Measurements from ENCODE around the gene XKR8. TPM values are rescaled to one million over a fixed set of nuclear protein-coding genes. Genes with fewer than 3 reads are reported as not detected.
A peak's percentile ranks its signal among the peaks of the same experiment; 100 is the strongest.

XKR8 gene
- total and polyA plus RNA-seq, 3 experiments from 2014 or later = 7.3 to 23.3 (median 8.9) TPM

DNA sequence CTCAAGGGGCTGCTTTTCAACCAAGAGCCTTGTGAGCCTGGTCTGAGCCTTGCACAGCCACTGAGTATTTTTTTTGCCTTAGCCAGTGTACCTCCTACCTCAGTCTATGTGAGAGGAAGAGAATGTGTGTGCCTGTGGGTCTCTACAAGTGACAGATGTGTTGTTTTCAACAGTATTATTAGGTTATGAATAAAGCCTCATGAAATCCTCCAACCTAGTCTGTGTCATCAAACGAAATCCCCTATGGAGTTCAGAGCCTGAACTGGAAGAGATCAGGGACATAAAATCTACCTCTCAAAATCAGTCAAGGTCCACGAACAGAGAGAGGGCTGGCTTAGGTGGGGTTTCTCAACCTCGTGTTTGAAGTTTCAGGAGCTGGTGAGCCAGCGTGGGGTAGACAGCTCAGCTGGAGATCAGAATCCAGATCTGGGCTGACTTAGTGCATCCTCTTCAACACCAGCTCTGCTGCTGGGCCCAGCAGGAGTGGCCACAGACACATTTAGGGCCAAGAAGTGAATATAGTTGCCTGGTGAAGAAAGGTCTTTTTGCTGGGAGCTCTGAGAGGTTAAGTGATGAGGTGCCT lies 8.2 kb downstream of the XKR8 start:
- Mint-ChIP-seq H3K4me1 (peaks cover 10 to 24% (median 20%) of the 10 kb centered on the region in 3 donors), H3K9me3 (no peaks in the 10 kb centered on the region), H3K4me3 (peak overlapping the region in 1 of 7 donors; percentile 65), H3K27ac (peak overlapping the region in 7 of 8 donors; percentile 32 to 83 (median 52)), H3K27me3 (no peaks in the 10 kb centered on the region), H3K36me3 (peaks cover 0 to 80% (median 13%) of the 10 kb centered on the region in 3 donors)
- no peak for DNase-seq
- no peaks in the 10 kb centered on the region for H3K9me3 ChIP-seq (ENCODE audit: low read length)
- H3K27me3 ChIP-seq (ENCODE audit: insufficient read depth, low read length, poor library complexity, severe bottlenecking) = no peaks in the 10 kb centered on the region
- no peak overlapping the region for H3K27ac ChIP-seq (ENCODE audit: low read depth, low read length)
- H3K4me1 ChIP-seq (ENCODE audit: insufficient read depth, low read length) = peaks cover 5% of the 10 kb centered on the region
- POLR2A ChIA-PET = no interaction called here
- CTCF ChIA-PET = no interaction called here
- no peak overlapping the region for H3K4me3 ChIP-seq (ENCODE audit: low read length)
- H3K36me3 ChIP-seq (ENCODE audit: insufficient read depth, low read length) = peaks cover 5% of the 10 kb centered on the region

DNA sequence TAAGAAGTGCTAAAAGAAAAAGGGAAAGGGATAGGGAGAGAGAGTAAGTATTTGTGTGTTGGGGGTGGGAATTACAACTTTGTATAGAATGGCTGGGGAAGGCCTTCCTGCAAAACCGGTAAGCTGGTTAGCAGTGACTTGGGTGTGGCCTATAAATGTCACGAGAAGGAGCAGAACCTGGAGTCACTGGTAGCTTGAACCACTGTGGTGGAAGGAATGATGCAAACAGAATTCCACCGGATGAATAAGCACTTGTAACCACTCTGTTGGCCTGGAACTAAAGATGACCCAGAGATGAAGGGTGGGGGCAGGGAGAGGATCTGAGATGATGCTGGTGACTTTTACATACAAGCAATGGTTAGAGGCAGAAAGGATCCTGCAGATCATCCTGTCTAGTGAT lies 8.9 kb downstream of the XKR8 start:
- no peak overlapping the region for H3K4me3 Mint-ChIP-seq
- ChIA-PET CTCF (no interaction called here), POLR2A (interaction anchor here (1.6 kb wide), 1 partner anchor 9 kb away, joined by 4 read pairs; the partner anchor contains the start of gene XKR8)
- Histone ChIP-seq H3K4me1 (ENCODE audit: insufficient read depth, low read length) (peaks cover 5% of the 10 kb centered on the region), H3K9me3 (ENCODE audit: low read length) (no peaks in the 10 kb centered on the region), H3K4me3 (ENCODE audit: low read length) (no peak overlapping the region), H3K27me3 (ENCODE audit: insufficient read depth, low read length, poor library complexity, severe bottlenecking) (no peaks in the 10 kb centered on the region), H3K27ac (ENCODE audit: low read depth, low read length) (no peak overlapping the region), H3K36me3 (ENCODE audit: insufficient read depth, low read length) (peaks cover 5% of the 10 kb centered on the region)
- peaks cover 0 to 81% (median 13%) of the 10 kb centered on the region in 3 donors for H3K36me3 Mint-ChIP-seq
- peaks cover 9 to 31% (median 20%) of the 10 kb centered on the region in 3 donors for H3K4me1 Mint-ChIP-seq
- no peaks in the 10 kb centered on the region for H3K27me3 Mint-ChIP-seq
- H3K27ac Mint-ChIP-seq = peak overlapping the region in 5 of 8 donors; percentile 32 to 83 (median 66)
- DNase-seq = no peak
- no peaks in the 10 kb centered on the region for H3K9me3 Mint-ChIP-seq

DNA sequence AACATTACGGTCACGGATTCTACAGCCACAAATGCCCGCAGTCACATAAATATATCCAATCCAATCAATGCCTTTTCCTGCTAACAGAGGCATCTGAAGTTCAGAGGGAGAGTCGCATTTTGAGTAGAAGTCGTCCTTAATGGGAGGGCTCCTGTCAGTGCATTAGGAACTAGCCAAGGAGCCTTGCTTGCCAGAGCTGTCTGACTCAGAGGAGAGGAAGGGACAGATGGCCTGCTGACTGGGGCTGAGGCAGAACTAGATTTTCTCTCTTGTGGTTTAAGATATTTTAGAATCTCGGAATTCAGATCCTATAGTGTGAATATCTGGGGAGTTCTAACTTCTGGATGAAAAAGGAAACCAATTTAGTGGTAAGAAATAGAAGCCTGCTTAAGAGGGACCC lies 10.6 kb downstream of the XKR8 start:
- Histone ChIP-seq H3K9me3 (ENCODE audit: low read length) (no peaks in the 10 kb centered on the region), H3K36me3 (ENCODE audit: insufficient read depth, low read length) (no peaks in the 10 kb centered on the region), H3K4me3 (ENCODE audit: low read length) (no peak overlapping the region), H3K27me3 (ENCODE audit: insufficient read depth, low read length, poor library complexity, severe bottlenecking) (no peaks in the 10 kb centered on the region), H3K27ac (ENCODE audit: low read depth, low read length) (no peak overlapping the region), H3K4me1 (ENCODE audit: insufficient read depth, low read length) (peaks cover 5% of the 10 kb centered on the region)
- Mint-ChIP-seq H3K9me3 (no peaks in the 10 kb centered on the region), H3K27me3 (no peaks in the 10 kb centered on the region), H3K4me3 (no peak overlapping the region), H3K27ac (peak overlapping the region in 6 of 8 donors; percentile 26 to 78 (median 48)), H3K36me3 (peaks cover 0 to 77% (median 7%) of the 10 kb centered on the region in 3 donors), H3K4me1 (peaks cover 9 to 33% (median 21%) of the 10 kb centered on the region in 3 donors)
- DNase-seq = no peak
- CTCF ChIA-PET = no interaction called here
- POLR2A ChIA-PET = no interaction called here

DNA sequence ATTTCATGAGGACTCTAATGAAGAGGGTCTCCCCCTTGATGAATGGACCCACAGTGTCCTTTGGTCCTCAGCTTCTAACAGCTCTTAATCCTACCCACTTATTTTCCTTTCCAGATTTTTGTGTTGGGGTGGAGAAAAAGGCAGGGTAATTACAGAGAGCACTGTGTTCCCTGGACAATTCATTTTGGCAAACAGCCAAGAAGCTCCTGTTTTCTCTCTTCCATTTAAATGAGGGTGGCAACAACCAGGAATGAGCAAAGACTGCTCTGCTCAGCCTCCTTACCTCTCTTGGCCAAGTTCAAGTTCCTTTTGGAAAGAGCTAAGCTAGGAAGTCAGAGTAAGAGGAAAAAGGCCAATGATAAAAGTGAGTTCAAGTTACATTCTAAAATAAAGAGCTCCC lies 11.9 kb downstream of the XKR8 start:
- peak overlapping the region in 2 of 8 donors; percentile 54 to 81 for H3K27ac Mint-ChIP-seq
- Histone ChIP-seq H3K9me3 (ENCODE audit: low read length) (no peaks in the 10 kb centered on the region), H3K27ac (ENCODE audit: low read depth, low read length) (no peak overlapping the region), H3K27me3 (ENCODE audit: insufficient read depth, low read length, poor library complexity, severe bottlenecking) (no peaks in the 10 kb centered on the region), H3K4me3 (ENCODE audit: low read length) (no peak overlapping the region), H3K36me3 (ENCODE audit: insufficient read depth, low read length) (no peaks in the 10 kb centered on the region), H3K4me1 (ENCODE audit: insufficient read depth, low read length) (peaks cover 5% of the 10 kb centered on the region)
- H3K4me1 Mint-ChIP-seq = peaks cover 9 to 33% (median 21%) of the 10 kb centered on the region in 3 donors
- ChIA-PET CTCF (interaction anchor here (1.0 to 1.3 kb wide), 3 partner anchors 9 to 114 kb away, joined by 3 to 5 read pairs (median 4); no protein-coding TSS in a partner anchor), POLR2A (interaction anchor here (0.8 kb wide), 1 partner anchor 10 kb away, joined by 3 read pairs; no protein-coding TSS in a partner anchor)
- H3K9me3 Mint-ChIP-seq = no peaks in the 10 kb centered on the region
- DNase-seq = no peak
- H3K36me3 Mint-ChIP-seq = peaks cover 0 to 69% (median 5%) of the 10 kb centered on the region in 3 donors
- no peak overlapping the region for H3K4me3 Mint-ChIP-seq
- H3K27me3 Mint-ChIP-seq = no peaks in the 10 kb centered on the region

DNA sequence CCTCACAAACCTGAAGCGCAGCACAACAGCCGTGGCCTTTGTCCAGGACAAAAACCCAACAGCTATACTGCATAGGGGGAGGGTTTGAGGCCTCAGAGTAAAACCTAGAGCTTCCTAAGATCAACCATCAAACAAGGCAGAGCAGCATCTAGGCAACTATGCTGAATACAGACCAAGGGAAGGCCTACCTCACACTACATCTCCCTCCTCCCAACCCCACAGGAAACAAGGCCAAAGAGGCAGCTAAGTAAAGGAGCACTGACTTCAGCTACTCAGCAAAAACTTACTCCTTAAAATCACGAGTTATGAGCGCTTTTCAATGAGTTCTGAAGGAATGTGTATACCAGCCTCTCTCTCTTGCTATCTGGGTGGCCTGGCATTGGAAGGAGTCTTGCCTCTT lies 12.4 kb downstream of the XKR8 start:
- no peak overlapping the region for H3K4me3 Mint-ChIP-seq
- H3K4me1 Mint-ChIP-seq = peaks cover 9 to 33% (median 21%) of the 10 kb centered on the region in 3 donors
- Histone ChIP-seq H3K4me1 (ENCODE audit: insufficient read depth, low read length) (peaks cover 5% of the 10 kb centered on the region), H3K9me3 (ENCODE audit: low read length) (no peaks in the 10 kb centered on the region), H3K27me3 (ENCODE audit: insufficient read depth, low read length, poor library complexity, severe bottlenecking) (no peaks in the 10 kb centered on the region), H3K36me3 (ENCODE audit: insufficient read depth, low read length) (no peaks in the 10 kb centered on the region), H3K27ac (ENCODE audit: low read depth, low read length) (no peak overlapping the region), H3K4me3 (ENCODE audit: low read length) (no peak overlapping the region)
- no peaks in the 10 kb centered on the region for H3K9me3 Mint-ChIP-seq
- peak overlapping the region in 3 of 8 donors; percentile 17 to 96 (median 54) for H3K27ac Mint-ChIP-seq
- no peak for DNase-seq
- POLR2A ChIA-PET = interaction anchor here (0.8 kb wide), 1 partner anchor 11 kb away, joined by 3 read pairs; no protein-coding TSS in a partner anchor
- H3K36me3 Mint-ChIP-seq = peaks cover 0 to 68% (median 7%) of the 10 kb centered on the region in 3 donors
- no peaks in the 10 kb centered on the region for H3K27me3 Mint-ChIP-seq
- CTCF ChIA-PET = interaction anchor here (1.1 to 1.3 kb wide), 2 partner anchors 10 to 115 kb away, joined by 3 to 4 read pairs; no protein-coding TSS in a partner anchor

DNA sequence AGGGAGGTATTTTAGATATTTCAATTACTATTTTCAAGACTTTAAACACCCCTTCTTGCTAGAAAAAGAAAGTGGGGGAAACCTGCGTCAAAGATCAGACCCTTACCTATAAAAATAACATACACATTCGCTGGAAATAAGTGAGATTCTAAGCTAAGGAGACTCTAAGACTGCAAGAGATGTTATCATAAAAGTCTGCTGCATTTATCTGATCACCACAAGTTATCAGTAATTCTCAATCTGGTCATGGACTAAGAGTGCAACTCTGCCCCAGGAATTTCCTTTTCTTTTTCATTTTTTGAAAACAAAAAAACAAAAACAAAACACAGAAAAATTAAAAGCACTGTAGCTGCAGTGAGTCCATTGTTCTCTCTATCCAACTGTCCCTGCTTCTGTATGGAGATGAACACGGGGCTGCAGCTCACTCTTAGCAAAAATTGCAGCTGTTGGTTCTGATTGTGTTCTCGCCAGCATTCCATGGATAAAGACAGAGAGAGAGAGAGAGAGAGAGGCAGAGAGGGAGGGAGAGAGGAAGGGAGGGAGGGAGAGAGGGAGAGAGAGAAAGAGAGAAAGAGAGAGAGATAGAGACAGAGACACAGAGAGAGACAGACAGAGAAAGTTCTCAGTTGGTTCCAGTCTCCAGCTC lies 14.1 kb downstream of the XKR8 start:
- Mint-ChIP-seq H3K4me3 (no peak overlapping the region), H3K4me1 (peaks cover 6 to 25% (median 14%) of the 10 kb centered on the region in 3 donors), H3K27ac (peak overlapping the region in 4 of 8 donors; percentile 8 to 60 (median 34)), H3K9me3 (no peaks in the 10 kb centered on the region), H3K27me3 (no peaks in the 10 kb centered on the region), H3K36me3 (peaks cover 0 to 60% (median 5%) of the 10 kb centered on the region in 3 donors)
- peaks cover 5% of the 10 kb centered on the region for H3K4me1 ChIP-seq (ENCODE audit: insufficient read depth, low read length)
- peaks cover 6% of the 10 kb centered on the region for H3K36me3 ChIP-seq (ENCODE audit: insufficient read depth, low read length)
- no peak overlapping the region for H3K27ac ChIP-seq (ENCODE audit: low read depth, low read length)
- no peaks in the 10 kb centered on the region for H3K9me3 ChIP-seq (ENCODE audit: low read length)
- H3K27me3 ChIP-seq (ENCODE audit: insufficient read depth, low read length, poor library complexity, severe bottlenecking) = no peaks in the 10 kb centered on the region
- CTCF ChIA-PET = interaction anchor here (0.8 to 1.6 kb wide), 3 partner anchors 14 to 117 kb away, joined by 3 to 5 read pairs (median 4); partner anchors contain the start of gene XKR8
- DNase-seq = no peak
- POLR2A ChIA-PET = no interaction called here
- H3K4me3 ChIP-seq (ENCODE audit: low read length) = no peak overlapping the region

DNA sequence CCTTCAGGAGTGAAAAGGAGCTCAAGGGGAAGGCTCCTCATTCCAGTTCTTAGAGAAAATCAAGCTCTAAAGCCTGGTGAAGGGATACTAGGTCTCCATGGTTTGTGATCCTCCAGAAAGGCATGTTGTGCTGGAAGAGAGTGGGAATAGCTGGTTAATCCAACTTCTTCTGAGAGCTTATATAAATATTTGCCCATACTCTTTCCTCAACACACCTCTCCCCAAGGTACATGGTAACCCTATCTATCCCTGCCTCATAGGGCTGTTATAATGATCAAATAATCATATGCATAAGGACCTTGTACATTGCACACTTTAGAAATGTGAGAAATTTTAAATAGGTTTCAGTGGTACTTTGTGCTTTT lies 14.6 kb downstream of the XKR8 start:
- CTCF ChIA-PET = interaction anchor here (1.1 to 1.6 kb wide), 2 partner anchors 15 to 35 kb away, joined by 3 to 5 read pairs; partner anchors contain the start of gene XKR8
- Histone ChIP-seq H3K27ac (ENCODE audit: low read depth, low read length) (no peak overlapping the region), H3K4me3 (ENCODE audit: low read length) (no peak overlapping the region), H3K4me1 (ENCODE audit: insufficient read depth, low read length) (peaks cover 4% of the 10 kb centered on the region), H3K36me3 (ENCODE audit: insufficient read depth, low read length) (peaks cover 6% of the 10 kb centered on the region), H3K9me3 (ENCODE audit: low read length) (no peaks in the 10 kb centered on the region), H3K27me3 (ENCODE audit: insufficient read depth, low read length, poor library complexity, severe bottlenecking) (no peaks in the 10 kb centered on the region)
- Mint-ChIP-seq H3K4me3 (no peak overlapping the region), H3K4me1 (peaks cover 4 to 22% (median 11%) of the 10 kb centered on the region in 3 donors), H3K27ac (peak overlapping the region in 1 of 8 donors; percentile 75), H3K36me3 (peaks cover 0 to 59% (median 5%) of the 10 kb centered on the region in 3 donors), H3K27me3 (no peaks in the 10 kb centered on the region), H3K9me3 (no peaks in the 10 kb centered on the region)
- POLR2A ChIA-PET = no interaction called here
- no peak for DNase-seq

Measured in CD8-positive, alpha-beta memory T cell (primary cell).